Measurements from ENCODE around the gene ZNF428.

- TF ChIP-seq, protein P1, sequence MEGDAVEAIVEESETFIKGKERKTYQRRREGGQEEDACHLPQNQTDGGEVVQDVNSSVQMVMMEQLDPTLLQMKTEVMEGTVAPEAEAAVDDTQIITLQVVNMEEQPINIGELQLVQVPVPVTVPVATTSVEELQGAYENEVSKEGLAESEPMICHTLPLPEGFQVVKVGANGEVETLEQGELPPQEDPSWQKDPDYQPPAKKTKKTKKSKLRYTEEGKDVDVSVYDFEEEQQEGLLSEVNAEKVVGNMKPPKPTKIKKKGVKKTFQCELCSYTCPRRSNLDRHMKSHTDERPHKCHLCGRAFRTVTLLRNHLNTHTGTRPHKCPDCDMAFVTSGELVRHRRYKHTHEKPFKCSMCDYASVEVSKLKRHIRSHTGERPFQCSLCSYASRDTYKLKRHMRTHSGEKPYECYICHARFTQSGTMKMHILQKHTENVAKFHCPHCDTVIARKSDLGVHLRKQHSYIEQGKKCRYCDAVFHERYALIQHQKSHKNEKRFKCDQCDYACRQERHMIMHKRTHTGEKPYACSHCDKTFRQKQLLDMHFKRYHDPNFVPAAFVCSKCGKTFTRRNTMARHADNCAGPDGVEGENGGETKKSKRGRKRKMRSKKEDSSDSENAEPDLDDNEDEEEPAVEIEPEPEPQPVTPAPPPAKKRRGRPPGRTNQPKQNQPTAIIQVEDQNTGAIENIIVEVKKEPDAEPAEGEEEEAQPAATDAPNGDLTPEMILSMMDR (IDR thresholded peaks at IDR 0.05), result no peak
- TF ChIP-seq EP300 (IDR thresholded peaks at IDR 0.05) (no peak), POLR2A (IDR thresholded peaks at IDR 0.05) (no peak)
These were observed 26.6 kb downstream of the ZNF428 start for GRCh38 chr19:43592800-43593350.

Measured in tibial nerve (tissue), 4 donors.